HG02840 (cell line): ENCODE measurements around the gene SMARCB1.

Source experiments
- ATAC-seq: cut with Tn5 transposase; IDR thresholded peaks from one replicate; pipeline ENCODE4 v1.9.1; 2021; ENCODE audit warnings: mild to moderate bottlenecking, moderate library complexity, moderate number of reproducible peaks; ENCODE audit not compliant: unreplicated experiment, low FRiP score

Gene SMARCB1

GRCh38 chr22:23828800-23829680 lies 42.3 kb downstream of the SMARCB1 start:
- ATAC-seq: no peak

DNA sequence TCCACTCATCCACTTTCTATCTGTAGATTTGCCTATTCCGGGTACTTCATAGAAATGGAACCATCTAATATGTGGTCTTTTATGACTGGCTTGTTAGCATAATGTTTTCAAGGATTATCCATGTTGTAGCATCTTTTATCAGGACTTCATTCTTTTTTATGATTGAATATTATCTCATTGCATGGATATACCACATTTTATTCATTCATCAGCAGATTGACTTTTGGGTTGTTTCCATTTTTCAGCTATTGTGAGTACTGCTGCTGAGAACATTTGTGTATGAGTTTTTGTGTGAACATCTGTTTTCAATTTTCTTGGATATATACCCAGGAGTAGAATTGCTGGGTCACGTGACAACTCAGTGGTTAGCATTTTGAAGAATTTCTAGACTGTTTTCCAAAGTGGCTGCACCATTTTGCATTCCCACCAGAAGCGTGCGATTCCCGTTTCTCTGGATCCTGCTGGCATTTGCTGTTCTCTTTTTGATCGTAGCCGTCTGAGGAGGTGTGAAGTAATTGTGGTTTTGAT lies 43.1 kb downstream of the SMARCB1 start:
- ATAC-seq: no peak

DNA sequence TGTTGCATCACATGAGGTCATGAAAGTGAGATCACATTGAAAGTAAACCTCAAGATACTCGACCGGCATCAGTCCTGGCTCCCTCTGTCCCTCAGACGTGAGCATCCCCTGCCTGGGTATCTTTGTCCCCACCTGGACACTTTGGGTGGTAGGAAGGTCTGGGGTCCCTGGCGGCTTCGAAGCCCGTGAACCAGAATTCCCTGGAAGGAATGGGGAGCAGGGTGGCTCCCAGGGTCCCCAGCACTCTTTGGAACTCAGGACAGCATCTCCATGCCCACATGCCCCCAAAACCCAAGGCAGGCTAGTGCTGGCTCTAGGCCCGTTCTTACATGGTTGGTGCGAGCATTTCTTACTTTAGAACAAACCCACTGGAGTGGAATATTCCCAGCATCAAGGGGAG lies 44.5 kb downstream of the SMARCB1 start:
- no peak for ATAC-seq

- ATAC-seq: no peak
Measured at GRCh38 chr22:23831781-23832180, 45.0 kb downstream of the SMARCB1 start.

- ATAC-seq: no peak
Measured at GRCh38 chr22:23832226-23833016, 45.7 kb downstream of the SMARCB1 start.

GRCh38 chr22:23833017-23833751 lies 46.4 kb downstream of the SMARCB1 start:
- no peak for ATAC-seq

DNA sequence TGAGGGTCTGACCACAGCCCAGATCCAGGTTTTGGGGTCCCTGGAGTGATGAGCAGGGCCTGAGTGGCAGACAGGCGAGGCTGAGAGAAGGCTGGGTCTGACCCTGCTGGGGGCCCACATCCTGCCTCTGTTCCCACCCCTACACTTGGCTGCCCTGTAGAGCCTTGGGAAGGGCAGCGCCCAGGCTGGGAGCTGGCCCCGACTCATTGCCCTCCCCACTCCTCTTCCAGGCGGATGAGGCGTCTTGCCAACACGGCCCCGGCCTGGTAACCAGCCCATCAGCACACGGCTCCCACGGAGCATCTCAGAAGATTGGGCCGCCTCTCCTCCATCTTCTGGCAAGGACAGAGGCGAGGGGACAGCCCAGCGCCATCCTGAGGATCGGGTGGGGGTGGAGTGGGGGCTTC lies 47.1 kb downstream of the SMARCB1 start:
- no peak for ATAC-seq

DNA sequence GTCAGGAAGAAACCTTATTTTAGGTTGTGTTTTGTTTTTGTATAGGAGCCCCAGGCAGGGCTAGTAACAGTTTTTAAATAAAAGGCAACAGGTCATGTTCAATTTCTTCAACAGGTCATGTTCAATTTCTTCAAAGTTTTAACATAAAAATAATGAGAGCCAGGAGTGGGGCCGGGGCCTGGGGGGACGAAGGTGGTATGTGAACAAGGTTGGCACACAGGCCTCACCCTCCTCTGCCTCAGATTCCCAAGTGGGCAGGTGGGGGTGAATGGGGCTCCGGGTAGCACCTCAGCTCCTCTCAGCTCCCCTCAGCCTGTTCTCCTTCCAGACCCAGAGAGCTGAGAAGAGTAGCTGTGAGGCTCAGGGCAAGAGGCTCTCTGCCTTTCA lies 47.6 kb downstream of the SMARCB1 start:
- ATAC-seq: no peak

DNA sequence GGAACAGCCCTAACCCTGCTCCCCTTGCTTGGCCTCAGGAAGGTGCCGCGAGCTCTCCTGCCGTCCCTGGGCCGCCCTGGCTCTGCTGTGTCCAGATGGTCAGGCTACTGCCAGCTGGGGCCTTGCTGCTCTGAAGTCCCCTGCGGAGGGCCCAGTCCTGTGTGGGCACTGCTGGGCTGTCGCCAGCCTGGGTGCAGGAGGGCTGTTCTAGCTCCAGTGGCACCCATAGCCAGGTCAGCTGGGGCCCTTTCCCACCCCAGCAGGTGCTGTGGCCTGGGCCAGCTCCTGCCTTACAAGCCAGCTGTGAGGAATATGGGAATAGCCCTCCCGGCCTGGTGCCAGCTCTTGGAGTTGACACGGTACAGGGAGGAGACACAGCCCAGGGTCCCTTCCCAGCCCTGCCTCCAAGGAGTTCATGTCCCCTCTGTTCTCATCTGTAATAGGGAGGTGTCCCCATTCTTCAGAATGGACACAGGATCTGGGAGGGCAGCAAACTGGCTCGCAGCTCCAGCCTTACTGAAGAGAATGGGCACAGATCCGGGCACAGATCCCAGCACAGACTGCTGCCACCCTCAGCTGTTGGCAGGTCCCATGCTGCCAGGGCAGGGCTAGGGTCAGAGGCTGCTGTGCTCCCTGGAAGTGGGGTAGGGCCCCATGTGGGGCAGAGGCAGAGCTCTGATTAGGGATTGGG lies 48.2 kb downstream of the SMARCB1 start:
- no peak for ATAC-seq

GRCh38 chr22:23835484-23836144 lies 48.8 kb downstream of the SMARCB1 start:
- no peak for ATAC-seq

- no peak for ATAC-seq
Measured at GRCh38 chr22:23836281-23836680, 49.5 kb downstream of the SMARCB1 start.

DNA sequence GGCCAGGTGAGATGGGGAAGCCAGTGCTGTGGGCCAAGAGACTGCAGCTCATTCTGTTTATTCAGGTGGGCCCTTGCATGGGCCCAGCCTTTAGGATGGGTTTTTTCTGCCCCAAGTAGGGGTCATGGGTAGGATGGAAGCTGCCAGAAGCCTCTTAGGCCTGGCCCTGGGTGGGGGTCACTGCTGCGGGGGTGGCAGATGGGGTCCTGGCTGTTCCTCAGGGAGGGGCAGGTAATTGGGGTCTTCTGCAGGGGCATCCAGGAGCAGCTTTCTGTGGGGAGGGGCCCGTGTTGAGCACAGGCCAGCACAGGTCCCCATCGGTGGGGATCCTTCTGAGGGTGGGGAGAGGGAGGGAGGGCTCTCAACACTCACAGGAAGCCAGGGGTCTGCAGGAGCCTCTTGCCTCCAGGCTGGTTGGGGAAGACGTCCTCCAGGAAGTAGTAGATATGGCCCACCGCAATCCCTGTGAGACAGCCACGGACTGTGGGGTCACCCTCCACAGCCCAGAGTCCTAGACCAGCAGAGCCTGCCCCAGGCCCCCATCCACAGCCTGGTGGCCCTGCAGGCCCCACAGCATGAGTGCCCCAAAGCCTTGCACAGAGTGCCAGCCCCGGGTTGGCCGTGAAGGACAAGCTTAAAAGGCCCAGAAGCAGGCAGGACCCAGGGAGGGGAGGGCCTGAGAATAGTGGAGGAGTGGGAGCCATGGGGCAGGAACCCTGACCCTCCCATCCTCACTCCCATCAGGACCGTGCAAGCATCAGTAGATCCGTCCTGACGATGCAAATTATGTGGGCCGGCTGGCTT lies 50.1 kb downstream of the SMARCB1 start:
- no peak for ATAC-seq

DNA sequence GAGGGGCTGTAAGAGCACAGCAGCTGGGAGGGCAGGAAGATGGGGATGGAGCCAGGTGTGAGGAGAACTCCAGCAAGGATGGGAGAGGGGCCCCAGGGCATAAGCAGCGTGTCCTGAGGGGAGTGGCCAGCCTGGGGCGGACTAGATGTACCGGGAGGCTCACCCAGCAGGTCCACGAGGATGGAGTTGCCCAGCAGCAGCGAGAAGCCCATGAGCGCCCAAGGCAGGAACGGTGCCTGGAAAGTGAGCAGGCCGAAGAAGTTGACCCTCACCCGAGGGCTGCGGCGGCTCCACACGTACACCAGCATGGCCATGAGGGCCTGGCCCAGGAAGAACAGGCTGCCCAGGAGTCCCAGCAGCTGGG lies 50.7 kb downstream of the SMARCB1 start:
- no peak for ATAC-seq

- ATAC-seq: peak; percentile 13
Measured at GRCh38 chr22:23837911-23838680, 51.3 kb downstream of the SMARCB1 start.

- peak; percentile 85 for ATAC-seq
Measured at GRCh38 chr22:23838681-23839468, 52.1 kb downstream of the SMARCB1 start, which contains the start of gene DERL3. DERL3 (minus strand) TSS chr22:23839006; CDS start chr22:23838987, 19 bp downstream.

GRCh38 chr22:23840026-23840425 lies 53.3 kb downstream of the SMARCB1 start:
- ATAC-seq: no peak

DNA sequence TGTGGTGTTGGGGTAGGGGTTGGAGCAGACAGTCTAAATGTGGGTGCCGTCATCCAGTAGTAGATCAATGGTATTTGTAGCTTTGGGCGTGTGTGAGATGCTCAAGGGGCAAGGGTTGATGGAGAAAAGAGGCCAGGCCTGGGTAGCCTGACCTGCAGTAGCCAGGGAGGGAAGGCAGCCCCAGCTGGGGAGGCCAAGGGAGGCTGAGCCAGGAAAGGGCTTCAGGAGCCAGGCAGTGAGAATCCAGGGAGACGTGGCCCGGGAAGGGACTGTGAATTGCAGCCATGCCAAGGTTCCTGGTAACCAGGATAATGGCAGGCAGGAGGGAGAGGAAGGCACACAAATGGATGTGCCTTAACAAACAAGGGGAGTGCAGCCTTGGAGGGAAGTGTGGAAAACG lies 54.5 kb downstream of the SMARCB1 start:
- ATAC-seq: no peak
